Vagina (tissue), 2 donors: ENCODE data around the gene PLA2R1.

Source experiments
- POLR2A ChIP-seq, 2 donors: fragments of 450-650 bp; IDR thresholded peaks; one replicate each; pipeline ENCODE4 v1.6.1; 2017; ENCODE audit warnings: antibody characterized with exemption in 2 of 2, mild to moderate bottlenecking in 2 of 2, moderate library complexity in 2 of 2
- POLR2AphosphoS5 ChIP-seq, 2 donors: sonication (generic); formaldehyde crosslinking; IDR thresholded peaks; one replicate each; pipeline ENCODE4 v1.9.0; 2017; ENCODE audit warnings: antibody characterized with exemption in 2 of 2, mild to moderate bottlenecking in 2 of 2, low read depth in 1 of 2; ENCODE audit not compliant: insufficient read depth in 1 of 2
- TF ChIP-seq, protein P1 (sequence below), 3 experiments: fragments of 450-650 bp in 2 of 3; fragments of 200-600 bp in 1 of 3; sonication (generic) in 1 of 3; IDR thresholded peaks; one replicate each; pipeline ENCODE4 v1.5.1; 2017 to 2019; ENCODE audit warnings: antibody characterized with exemption in 3 of 3, mild to moderate bottlenecking in 2 of 3, moderate library complexity in 2 of 3

DNA sequence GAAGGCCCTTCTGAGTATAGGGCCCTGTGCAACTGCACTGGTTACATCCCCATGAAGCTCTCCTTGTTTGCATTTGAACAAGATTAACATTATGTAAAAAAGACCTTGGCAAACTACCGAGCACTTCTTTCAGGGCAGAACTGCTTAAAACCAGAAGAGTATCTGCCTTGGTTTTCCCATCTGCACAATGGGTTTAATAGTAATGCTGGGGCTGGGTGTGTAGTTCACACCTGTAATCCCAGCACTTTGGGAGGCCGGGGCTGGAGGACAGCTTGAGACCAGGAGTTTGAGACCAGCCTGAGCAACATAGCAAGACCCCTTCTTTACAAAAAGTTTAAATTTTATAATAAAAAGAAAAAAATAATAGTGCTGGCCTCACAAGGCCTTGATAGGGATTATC lies 8.5 kb downstream of the PLA2R1 start:
- TF ChIP-seq, protein P1, sequence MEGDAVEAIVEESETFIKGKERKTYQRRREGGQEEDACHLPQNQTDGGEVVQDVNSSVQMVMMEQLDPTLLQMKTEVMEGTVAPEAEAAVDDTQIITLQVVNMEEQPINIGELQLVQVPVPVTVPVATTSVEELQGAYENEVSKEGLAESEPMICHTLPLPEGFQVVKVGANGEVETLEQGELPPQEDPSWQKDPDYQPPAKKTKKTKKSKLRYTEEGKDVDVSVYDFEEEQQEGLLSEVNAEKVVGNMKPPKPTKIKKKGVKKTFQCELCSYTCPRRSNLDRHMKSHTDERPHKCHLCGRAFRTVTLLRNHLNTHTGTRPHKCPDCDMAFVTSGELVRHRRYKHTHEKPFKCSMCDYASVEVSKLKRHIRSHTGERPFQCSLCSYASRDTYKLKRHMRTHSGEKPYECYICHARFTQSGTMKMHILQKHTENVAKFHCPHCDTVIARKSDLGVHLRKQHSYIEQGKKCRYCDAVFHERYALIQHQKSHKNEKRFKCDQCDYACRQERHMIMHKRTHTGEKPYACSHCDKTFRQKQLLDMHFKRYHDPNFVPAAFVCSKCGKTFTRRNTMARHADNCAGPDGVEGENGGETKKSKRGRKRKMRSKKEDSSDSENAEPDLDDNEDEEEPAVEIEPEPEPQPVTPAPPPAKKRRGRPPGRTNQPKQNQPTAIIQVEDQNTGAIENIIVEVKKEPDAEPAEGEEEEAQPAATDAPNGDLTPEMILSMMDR (IDR thresholded peaks at IDR 0.05) = no peak
- no peak for TF ChIP-seq POLR2AphosphoS5 (IDR thresholded peaks at IDR 0.05; ENCODE audit: insufficient read depth in 1 of 2, low read depth in 1 of 2)
- no peak for TF ChIP-seq POLR2A (IDR thresholded peaks at IDR 0.05)
